ENCODE results near the gene UNC79.

DNA sequence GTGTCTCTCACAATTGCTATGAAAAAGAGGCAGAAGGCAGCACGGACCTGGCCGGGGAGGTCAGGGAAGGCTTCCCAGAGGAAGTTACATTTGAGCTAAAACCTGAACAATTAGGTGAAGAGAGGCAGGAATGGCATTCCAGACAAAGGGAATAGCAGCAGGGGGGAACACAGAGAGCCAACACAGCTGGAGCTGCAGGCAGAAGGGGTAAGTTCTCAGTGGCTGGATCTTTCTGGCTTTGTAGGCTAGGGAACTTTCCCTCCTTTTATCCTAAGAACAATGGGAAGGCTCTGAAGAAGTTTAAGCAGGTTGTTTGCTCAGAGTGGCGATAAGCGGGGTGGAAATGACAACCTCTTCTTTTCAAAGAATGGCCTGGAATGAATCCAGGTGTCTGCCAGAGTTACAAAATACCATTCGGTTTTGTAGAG lies 257.5 kb downstream of the UNC79 start:
- TF ChIP-seq, protein P1, sequence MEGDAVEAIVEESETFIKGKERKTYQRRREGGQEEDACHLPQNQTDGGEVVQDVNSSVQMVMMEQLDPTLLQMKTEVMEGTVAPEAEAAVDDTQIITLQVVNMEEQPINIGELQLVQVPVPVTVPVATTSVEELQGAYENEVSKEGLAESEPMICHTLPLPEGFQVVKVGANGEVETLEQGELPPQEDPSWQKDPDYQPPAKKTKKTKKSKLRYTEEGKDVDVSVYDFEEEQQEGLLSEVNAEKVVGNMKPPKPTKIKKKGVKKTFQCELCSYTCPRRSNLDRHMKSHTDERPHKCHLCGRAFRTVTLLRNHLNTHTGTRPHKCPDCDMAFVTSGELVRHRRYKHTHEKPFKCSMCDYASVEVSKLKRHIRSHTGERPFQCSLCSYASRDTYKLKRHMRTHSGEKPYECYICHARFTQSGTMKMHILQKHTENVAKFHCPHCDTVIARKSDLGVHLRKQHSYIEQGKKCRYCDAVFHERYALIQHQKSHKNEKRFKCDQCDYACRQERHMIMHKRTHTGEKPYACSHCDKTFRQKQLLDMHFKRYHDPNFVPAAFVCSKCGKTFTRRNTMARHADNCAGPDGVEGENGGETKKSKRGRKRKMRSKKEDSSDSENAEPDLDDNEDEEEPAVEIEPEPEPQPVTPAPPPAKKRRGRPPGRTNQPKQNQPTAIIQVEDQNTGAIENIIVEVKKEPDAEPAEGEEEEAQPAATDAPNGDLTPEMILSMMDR (IDR thresholded peaks at IDR 0.05; ENCODE audit: insufficient read depth, low read length) = no peak
- TF ChIP-seq POLR2AphosphoS5 (IDR thresholded peaks at IDR 0.05; ENCODE audit: low read depth) = no peak
